HG03175 (cell line): Measurements from ENCODE around the gene RAB43.
"Not testable (repeated sequence)": the region's sequence is repeated elsewhere in the genome, so short reads cannot be mapped to it uniquely, and the experiment has no call there.

ENCODE experiments used
- ATAC-seq: cut with Tn5 transposase; IDR thresholded peaks from one replicate; pipeline ENCODE4 v1.9.1; 2021; ENCODE audit warnings: mild to moderate bottlenecking, moderate library complexity; ENCODE audit not compliant: unreplicated experiment

Gene RAB43

DNA sequence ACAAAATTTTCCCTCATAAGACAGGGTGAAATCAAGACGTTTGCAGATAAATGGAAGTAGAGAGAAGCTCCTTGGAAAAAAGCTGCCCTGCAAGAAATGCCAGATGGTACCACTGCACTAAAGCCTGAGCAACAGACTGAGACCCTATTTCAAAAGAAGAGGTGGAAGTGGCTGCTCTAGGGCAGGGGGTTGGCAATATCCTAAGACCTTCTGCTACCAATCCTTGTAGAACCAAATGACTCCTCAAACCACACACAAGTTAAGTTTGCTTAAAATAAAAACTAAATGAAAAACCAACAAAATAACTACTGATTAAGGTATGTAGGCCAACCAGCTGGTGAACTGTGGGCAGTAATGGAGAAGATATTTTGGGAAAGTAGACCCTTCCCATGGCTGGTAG, 21.3 kb downstream of the RAB43 start:
- no peak for ATAC-seq

DNA sequence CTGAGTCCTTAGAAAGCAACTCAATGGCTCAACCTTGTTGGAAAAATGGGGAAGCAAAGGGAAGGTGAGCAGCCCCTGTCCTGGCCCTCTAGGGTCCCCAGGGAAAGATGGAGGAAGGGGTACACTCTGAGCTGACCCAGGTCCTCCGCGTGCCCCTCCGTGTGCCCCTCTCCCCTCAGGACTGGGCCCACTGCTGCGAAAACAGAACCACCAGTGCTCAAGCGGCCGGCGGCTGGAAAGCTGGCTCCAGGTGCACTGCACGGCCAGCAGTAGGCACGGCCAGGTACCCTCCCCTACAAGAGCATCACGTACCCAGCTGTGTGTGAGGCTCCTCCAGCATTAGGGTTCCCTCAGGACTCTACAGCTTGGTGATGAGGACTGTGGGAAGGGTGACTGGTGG, 26.3 kb downstream of the RAB43 start:
- ATAC-seq = no peak

DNA sequence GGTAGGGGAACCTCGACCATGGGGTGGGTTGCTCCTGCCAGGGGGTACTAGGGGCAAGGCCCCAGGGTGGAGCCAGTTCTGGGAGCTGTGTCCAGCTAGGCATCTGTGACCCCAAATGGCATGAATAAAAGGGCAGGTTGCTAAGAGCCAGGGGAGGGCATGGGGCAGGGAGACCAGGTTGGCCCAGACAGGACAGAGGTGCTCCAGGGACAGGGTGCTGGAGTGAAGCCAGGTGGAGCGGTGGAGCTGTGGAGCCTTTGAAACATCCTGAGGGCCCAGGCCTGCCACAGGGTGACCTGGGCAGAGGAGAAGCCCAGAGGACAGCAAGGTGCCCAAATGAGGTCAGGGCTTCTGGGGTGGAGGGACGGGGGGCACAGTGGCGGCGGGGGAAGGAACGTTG, 33.3 kb downstream of the RAB43 start:
- ATAC-seq = not testable (repeated sequence)

DNA sequence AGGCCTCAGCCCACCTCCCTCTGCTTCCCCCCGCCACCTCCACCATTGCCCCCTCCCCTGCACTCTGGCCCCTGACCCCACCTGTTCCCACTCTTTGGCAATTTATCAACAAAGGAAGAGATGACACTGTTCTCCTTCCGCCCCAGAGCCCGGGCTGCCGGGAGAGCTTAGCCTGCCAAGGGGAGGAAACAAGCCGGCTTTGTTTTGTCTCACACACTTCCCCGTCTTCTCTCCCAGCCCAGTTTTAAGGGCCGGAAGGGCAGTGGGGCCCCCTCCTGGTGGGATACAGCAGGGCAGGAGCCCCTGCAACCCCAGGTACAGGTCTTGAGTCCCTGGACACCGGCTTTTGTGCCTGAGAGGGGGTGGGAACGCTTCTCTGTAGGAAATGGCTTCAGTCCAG, 33.7 kb downstream of the RAB43 start:
- ATAC-seq = not testable (repeated sequence)

DNA sequence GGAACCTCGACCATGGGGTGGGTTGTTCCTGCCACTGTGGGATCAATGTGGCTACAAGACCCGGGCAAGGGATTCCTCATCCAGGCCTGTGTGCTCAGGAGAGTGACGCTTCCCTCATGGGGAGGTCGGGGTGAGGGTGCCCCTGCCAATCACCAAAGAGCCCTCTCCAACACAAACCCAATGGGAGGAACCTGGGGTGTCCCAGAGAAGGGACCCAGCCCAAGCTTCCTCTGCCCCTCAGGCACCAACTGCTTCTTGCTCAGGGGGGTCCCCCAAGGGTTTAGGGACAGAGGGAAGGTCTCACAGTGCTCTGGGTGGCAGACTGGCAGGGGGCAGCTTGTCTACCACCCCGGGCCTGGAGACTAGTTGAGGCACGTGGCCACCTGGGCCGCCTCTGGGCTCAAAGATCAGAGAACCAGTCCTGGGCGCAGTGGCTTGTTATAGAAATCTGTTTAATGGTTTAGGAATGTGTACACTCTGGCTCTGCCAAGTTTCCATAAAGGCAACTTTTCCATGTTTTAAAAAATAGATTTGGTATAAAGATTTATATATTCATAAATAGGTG, 34.4 kb downstream of the RAB43 start:
- ATAC-seq = no peak

DNA sequence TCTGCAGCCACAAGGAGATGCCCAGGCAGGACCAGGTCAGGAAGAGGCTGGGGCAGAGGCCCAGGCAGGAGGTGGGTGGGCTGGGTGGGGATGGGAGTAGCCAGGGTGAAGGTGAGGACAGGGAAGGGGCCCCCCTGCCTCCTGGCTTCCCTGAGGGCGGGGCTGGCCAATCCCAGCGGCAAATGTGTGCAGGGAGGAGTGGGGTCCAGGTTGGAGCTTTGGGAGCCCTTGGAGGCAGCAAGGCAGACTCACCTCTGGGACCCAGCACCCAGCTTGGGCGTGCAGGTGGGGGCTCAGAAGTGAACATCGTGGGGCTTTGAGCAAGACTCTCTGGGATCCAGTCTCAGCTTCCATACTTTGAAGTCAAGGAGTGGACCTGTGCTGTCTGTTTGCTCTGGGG, 35.8 kb downstream of the RAB43 start:
- ATAC-seq = no peak

DNA sequence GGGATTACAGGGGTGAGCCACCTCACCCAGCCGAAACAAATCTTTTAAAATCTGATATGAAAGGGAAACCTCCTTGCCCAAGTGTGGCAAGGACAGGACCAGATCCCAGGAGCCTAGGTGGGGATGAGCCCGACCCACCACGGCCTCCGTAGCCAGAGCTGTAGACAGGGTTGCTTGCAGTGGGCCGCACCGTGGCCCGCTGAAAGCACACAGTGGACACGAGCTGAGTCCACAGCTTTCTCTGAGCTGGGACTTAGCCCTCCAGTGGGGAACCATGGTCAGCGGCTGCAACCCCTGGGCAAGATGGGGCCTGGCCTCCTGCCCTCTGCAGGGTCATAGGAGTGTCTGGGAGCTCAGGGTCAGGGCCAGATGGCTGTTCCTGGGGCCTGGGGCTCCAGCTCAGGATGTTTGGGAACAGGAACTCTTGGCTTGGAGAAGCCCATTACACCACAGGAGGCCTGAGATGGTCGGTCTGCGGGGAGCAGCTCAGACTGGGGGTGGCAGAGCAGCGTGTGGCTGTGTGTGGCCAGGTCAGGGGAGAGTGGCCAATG, 36.4 kb downstream of the RAB43 start:
- ATAC-seq = no peak

DNA sequence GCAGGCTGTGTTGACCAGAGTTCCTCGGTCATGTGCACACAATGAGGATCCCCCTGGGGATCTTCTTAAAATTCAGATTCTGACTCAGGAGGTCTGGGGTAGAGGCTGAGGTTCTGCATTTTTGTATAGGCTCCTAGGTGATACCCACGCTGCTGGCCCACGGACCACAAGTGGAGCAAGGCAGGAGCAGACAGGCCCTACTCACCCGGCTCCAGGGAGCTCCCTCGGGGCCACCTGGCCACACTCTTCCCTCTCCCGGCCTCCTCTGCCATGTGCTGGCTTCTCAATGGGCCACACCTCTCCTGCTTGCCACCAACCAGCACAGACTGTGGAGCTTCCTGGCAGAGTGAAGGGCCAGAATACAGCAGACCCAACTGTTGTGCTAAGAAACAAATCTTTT, 37.1 kb downstream of the RAB43 start:
- no peak for ATAC-seq

DNA sequence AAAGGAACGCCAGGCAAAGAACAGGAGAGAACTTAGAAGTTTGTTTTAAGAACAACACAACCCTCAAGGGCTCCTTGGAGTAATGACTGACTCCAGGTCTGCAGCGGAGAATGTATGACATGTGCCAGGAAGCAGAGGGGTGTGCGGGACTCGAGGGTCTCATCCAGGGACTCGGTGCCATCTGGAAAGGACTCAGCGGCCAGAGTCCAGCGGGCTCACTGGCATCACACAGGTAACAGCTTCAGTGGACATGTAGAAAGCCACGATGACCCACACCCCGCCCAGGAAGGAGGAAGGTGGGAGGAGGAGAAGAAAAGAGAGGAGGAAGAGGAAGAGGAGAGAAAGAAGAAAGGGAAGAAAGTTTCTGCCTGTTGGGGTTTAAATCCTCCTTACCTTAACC, 39.6 kb downstream of the RAB43 start:
- ATAC-seq = no peak

DNA sequence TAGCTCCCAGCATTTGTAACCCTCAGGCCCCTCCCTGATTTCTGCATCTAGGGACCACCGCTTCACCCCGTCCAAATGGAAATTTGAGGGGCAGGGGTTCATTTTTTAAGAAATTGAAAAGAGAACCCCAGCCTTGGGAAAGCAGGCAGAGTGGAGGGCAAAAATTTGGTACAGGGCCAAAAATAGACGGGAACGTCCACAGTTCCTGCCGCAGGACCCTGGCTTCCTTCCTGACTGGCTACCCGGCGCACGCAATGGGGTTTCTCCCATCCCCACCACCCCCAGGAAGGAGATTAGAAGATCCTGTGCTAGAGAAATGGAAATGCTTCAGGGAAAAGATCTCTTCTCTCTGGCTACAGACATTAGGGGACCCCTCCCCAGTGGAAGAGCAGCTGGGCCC, 40.1 kb downstream of the RAB43 start:
- ATAC-seq = no peak

DNA sequence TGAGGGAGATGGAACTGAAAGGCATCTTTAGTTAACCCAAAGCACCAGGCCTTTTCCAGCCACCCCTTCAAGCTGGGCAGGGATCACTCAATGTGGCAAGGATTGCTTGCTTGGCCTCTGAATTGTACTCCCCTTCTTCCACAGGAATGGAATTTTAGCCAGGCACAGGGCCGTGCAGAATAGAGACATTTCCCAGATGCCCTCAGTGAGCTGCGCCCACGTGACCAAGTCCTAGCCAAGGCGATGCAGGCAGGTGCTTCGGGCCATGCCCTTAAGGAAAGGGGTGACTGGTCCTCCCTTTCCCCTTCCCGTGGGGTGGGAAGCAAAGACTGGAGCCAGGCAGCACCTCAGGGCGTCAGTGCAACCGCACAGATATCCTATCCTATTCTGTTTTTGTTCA, 43.1 kb downstream of the RAB43 start:
- no peak for ATAC-seq

DNA sequence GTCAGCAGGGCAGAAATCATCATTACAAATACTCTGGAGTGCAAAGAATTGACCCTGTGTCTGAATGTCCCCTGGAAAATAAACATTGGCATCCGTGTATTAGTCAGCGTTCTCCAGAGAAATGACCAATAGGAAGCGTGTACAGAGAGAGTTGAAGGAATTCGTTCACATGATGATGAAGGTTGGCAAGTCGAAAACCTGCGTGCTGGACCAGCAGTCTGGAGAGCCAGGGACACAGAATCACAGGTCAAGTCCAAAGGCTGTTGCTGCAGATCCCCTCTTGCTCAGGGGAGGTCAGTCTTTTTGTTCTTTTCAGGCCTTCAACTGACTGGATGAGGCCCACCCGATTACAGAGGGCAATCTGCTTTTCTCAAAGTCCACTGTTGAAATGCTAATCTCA, 44.4 kb downstream of the RAB43 start:
- no peak for ATAC-seq

DNA sequence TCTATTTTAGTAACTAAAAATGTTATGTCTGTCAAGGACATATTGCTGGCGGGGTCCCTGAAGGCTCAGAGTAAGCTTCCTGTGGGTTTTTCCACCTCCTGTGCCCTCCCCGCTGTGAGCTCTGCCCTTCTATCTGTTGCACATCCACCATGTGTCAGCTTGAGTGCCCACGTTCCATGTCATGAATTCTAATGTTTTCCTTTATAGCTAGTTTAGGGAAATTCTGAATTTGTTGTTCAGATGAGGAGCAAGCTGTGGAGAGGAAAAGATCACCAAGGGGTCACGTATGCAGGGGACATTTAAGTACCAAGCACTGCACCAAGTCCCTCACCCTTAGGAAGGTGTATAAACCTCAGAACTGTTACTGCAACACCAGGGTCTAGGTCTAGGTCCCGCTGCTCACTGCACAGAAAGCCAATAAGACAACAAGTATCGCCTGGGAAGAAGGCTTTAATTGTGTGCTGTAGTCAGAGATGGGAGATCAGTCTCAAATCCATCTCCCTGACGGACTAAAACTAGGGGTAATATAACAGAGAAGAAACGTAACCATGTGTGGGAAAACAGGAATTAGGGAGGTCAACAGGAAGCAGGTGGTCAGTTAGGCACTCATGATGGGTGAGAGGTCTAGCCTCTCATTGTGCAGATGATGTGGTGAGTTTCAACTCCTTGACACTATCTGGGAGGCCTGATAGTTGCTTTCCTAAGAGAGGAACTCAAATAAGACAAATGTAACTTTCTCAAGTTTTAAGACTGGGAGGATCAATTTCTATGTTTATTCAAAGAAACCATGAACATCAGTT, 51.3 kb downstream of the RAB43 start:
- no peak for ATAC-seq

DNA sequence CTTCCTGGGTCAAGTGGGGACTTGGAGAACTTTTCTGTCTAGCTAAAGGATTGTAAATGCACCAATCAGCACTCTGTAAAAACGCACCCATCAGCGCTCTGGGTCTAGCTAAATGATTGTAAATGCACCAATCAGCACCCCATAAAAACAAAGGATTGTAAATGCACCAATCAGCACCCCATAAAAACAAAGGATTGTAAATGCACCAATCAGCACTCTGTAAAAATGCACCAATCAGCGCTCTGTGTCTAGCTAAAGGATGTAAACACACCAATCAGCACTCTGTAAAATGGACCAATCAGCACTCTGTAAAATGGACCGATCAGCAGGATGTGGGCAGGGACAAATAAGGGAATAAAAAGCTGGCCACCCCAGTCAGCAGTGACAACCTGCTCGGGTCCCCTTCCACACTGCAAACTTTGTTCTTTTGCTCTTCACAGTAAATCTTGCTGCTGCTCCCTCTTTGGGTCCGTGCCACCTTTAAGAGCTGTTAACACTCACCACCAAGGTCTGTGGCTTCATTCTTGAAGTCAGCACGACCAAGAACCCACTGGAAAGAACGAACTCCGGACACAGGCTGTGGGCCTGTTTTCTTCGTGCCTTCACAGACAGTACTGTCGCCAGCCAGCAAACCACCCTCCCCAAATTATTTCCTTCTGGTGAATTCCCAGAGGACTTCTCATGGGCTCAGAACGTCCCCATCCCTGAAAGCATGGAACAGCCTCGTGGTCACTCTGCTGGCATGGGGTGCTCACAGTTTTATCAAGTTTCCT, 52.1 kb downstream of the RAB43 start:
- not testable (repeated sequence) for ATAC-seq

DNA sequence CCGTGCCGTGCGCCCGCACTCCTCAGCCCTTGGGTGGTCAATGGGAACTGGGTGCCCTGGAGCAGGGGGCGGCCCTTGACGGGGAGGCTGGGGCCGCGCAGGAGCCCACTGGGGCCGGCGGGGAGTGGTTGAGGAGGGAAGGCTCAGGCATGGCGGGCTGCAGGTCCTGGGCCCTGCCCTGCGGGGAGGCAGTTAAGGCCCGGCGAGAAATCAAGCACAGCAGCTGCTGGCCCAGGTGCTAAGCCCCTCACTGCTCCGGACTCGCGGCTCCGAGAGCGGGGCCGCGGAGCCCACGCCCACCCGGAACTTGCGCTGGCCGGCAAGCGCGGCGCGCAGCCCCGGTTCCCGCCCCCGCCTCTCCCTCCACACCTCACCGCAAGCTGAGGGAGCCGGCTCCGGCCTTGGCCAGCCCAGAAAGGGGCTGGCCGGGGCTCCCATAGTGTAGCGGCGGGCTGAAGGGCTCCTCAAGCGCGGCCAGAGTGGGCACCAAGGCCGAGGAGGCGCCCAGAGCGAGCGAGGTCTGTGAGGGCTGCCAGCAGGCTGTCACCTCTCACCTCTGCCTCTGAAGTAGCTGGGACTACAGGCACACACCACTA, 53.2 kb downstream of the RAB43 start:
- ATAC-seq = no peak

DNA sequence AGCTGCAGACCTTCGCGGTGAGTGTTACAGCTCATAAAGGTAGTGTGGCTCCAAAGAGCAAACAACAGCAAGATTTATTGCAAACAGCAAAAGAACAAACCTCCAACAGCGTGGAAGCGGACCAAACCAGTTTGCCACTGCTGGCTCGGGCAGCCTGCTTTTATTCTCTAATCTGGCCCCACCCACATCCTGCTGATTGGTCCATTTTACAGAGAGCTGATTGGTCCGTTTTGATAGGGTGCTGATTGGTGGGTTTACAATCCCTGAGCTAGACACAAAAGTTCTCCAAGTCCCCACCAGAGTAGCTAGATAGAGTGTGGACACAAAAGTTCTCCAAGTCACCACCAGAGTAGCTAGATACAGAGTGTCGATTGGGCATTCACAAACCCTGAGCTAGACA, 53.9 kb downstream of the RAB43 start:
- ATAC-seq = not testable (repeated sequence)

DNA sequence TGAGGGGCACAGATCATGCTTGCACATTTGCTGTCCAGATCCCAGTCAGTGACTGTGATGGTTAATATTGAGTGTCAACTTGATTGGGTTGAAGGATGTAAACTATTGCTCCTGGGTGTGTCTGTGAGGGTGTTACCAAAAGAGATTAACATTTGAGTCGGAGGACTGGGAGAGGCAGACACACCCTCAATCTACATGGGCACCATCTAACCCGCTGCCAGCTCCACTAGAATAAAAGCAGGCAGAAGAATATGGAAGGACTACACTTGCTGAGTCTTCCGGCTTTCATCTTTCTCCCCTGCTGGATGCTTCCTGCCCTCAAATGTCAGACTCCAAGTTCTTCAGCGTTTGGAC, 55.9 kb downstream of the RAB43 start:
- no peak for ATAC-seq

DNA sequence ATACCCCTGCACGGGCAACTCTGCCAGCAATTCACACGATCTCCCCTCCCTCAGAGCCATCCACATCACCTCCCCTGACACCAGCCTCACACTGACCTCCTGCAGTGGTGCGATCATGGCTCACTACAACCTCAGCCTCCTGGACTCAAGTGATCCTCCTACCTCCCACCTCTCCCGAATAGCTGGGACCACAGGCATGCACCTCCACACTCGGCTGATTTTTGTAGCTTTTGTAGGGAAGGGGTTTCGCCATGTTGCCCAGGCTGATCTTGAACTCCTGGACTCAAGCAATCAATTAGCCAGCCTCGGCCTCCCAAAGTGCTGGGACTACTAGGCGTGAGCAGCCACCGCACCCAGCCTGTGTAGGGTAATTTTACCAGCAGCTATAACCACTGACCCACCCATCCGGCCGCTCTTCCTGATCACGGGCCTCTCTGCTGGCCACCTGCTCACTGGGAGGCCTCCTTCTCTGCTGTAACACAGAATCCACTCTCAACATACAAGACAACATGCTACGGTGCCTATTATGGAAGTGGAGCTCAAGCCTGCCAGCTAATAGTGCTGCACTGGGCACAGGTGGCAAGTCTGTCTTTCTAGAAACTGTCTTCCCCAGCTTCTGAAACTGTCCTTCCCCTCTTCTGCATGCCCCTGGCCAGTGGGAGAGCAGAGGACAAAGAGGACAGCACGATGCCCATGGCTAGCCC, 56.4 kb downstream of the RAB43 start:
- ATAC-seq = no peak

DNA sequence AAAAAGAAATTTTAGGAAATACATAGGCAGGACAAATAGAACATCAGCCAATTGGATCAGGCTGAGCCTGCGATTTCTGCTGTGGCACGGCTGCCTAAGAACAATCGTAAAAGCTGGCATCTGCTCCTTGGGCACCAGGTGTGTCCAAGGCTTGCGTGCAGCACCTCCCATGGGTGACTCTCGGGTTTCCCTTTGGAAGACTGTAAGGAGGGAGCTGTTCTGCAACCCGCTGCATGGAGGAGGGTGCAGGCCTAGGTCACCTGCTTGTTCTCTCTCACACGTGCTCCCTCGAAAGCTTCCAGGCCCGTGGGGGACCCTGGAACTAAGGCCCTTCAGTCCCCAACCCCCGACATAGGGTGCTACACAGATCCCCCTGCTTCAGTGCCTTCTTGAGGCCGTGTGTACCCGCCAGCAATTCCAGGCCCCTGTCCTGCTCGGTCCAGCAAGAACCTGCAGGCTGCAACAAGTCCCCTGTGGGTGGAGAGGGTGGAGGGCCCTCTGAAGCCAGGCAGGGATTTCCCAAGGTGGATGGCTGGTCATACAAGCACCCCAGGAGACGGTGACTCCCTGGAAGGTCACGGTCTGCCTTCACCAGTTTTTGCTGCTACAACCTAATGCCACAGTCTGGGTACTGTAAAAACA, 57.6 kb downstream of the RAB43 start:
- no peak for ATAC-seq

DNA sequence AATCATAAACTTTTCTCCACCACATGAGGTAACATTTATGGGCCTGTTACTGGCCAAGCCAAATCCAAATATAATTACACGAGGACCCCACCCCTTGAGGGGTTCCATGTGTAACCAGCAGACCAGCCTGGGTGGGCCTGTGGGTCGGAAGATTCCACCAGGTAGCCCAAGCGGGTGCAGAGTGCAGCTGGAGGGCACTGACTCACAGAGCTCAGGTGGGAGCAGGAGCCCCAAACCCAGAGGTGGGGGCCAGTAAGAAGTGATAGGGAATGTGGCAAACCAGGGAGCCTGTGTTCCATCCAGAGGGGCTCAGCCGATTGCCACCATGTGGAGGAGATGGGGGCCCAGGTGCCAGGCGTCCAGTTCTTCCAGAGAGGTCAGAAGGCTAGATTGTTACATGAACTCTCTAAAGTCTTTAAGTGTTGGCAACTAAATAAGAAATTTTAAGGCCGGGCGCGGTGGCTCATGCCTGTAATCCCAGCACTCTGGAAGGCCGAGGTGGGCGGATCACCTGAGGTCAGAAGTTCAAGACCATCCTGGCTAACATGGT, 58.4 kb downstream of the RAB43 start:
- no peak for ATAC-seq
